SKM-1 (cell line): ENCODE data around the gene MBTPS2.

Experiments used
- DNase-seq: peaks from one replicate; lab custom pipeline; 2025; ENCODE audit not compliant: unreplicated experiment; lab: John Stamatoyannopoulos, UW

Gene MBTPS2

DNA sequence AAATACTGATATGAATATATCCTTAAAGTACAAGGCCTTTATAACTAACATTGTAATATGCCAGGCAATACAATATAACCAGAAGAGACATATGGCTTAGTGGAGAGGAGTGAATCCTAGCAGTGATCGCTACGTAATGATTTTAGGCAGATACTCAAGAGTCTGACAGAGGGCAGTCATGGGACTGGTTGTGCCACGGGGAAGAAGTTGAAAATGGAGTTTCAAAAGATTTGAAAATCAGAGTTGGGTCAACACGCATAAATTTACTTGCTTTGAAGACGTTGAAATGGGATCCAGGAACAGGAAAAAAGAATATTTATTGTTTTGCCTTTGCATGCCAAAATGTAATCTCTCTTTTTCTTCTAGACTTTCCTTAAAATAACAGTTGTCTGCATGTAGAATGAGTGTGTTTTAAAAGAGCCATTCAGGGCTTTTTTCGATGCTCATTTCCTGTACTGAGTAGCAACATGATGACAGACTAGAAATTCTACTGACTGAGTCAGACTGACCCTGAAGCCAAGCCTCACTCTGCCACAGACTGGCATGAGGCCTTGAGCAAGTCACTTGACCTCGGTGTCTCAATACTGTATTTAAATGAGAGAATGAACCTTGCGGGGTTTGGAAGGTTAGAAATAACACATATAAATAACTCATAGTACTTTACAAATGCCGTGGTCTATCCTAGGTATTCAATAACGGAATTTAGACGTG lies 93.0 kb downstream of the MBTPS2 start:
- DNase-seq = peak; percentile 4

DNA sequence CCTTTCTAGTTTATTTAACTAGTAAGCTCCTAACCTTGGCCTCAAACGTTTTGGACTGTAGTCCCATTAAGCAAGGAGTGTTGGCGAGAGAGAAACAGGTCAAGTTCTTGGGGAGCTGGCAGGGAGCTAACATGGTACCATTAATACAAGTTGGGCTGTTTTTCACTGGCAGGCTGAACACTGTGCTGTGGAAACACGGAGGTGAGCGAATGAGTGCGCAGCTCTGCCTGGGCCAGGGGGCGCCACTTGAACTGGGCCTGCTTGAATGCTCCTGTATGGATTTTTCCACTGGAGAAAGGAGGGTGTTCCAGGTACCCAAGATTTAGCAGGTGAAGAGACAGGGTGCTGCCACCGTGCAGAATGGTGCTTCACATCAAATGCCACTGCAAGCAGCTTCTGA lies 93.7 kb downstream of the MBTPS2 start:
- no peak for DNase-seq

DNA sequence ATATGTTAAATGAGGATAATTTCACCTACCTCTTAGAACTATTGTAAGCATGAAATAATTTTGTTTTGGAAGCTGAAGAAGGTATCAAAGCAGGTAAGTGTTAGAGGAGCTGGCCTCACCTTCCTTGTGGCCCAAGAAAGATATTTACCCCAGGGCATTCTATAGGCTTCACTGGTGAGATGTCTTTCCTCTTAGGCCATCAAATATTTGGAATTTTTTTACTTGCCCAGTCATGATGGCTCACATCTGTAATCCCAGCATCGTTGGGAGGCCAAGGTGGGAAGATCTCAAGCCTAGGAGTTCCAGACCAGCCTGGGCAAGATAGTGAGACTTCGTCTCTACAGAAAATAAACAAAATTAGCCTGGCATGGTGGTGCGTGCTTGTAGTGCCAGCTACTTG lies 95.0 kb downstream of the MBTPS2 start:
- no peak for DNase-seq
